NCI-H526 treated with DMSO at 0.1 percent for 48 hours (cell line): ENCODE data around the gene RBM33.
A peak's percentile ranks its signal among the peaks of the same experiment; 100 is the strongest.

Experiments
- DNase-seq: peaks from one replicate; lab custom pipeline; 2025; lab: John Stamatoyannopoulos, UW

Gene RBM33

GRCh38 chr7:155727616-155728015 is 83.2 kb downstream of the RBM33 start:
- DNase-seq: no peak

- no peak for DNase-seq
Measured at GRCh38 chr7:155728116-155728515, 83.7 kb downstream of the RBM33 start.

- no peak for DNase-seq
Measured at GRCh38 chr7:155729847-155730246, 85.4 kb downstream of the RBM33 start.

- DNase-seq: no peak
Measured at GRCh38 chr7:155731380-155731779, 86.9 kb downstream of the RBM33 start.

GRCh38 chr7:155731871-155732270 is 87.4 kb downstream of the RBM33 start:
- DNase-seq: no peak

GRCh38 chr7:155732286-155732685 is 87.8 kb downstream of the RBM33 start:
- no peak for DNase-seq

- no peak for DNase-seq
Measured at GRCh38 chr7:155733582-155734444, 89.4 kb downstream of the RBM33 start.

GRCh38 chr7:155734445-155734809 is 90.0 kb downstream of the RBM33 start:
- DNase-seq: no peak

GRCh38 chr7:155735442-155736115 is 91.1 kb downstream of the RBM33 start:
- DNase-seq: no peak

- no peak for DNase-seq
Measured at GRCh38 chr7:155737590-155737989, 93.1 kb downstream of the RBM33 start.

GRCh38 chr7:155738104-155738503 is 93.6 kb downstream of the RBM33 start:
- DNase-seq: no peak

GRCh38 chr7:155738652-155739537 is 94.4 kb downstream of the RBM33 start:
- peak; percentile 65 for DNase-seq

GRCh38 chr7:155739538-155740143 is 95.2 kb downstream of the RBM33 start:
- DNase-seq: no peak

- DNase-seq: no peak
Measured at GRCh38 chr7:155741082-155741481, 96.6 kb downstream of the RBM33 start.

GRCh38 chr7:155741805-155742204 is 97.3 kb downstream of the RBM33 start:
- DNase-seq: no peak

GRCh38 chr7:155743177-155743576 is 98.7 kb downstream of the RBM33 start:
- no peak for DNase-seq

GRCh38 chr7:155744971-155745683 is 100.7 kb downstream of the RBM33 start:
- DNase-seq: no peak

GRCh38 chr7:155745737-155746136 is 101.3 kb downstream of the RBM33 start:
- DNase-seq: no peak

- no peak for DNase-seq
Measured at GRCh38 chr7:155746188-155746587, 101.7 kb downstream of the RBM33 start.

- DNase-seq: no peak
Measured at GRCh38 chr7:155747209-155747608, 102.7 kb downstream of the RBM33 start.

- no peak for DNase-seq
Measured at GRCh38 chr7:155749578-155749977, 105.1 kb downstream of the RBM33 start.
